GM19035 (cell line): ENCODE measurements around the gene EHD2.
"Not testable (repeated sequence)": the region's sequence is repeated elsewhere in the genome, so short reads cannot be mapped to it uniquely, and the experiment has no call there.

Experiments
- ATAC-seq: cut with Tn5 transposase; IDR thresholded peaks from one replicate; pipeline ENCODE4 v1.9.1; 2021; ENCODE audit not compliant: unreplicated experiment

Gene EHD2

GRCh38 chr19:47765523-47766358 lies 52.5 kb downstream of the EHD2 start:
- no peak for ATAC-seq

GRCh38 chr19:47766359-47766620 lies 53.1 kb downstream of the EHD2 start:
- no peak for ATAC-seq

- no peak for ATAC-seq
Observed at GRCh38 chr19:47766670-47767069, 53.4 kb downstream of the EHD2 start.

- ATAC-seq = no peak
Observed at GRCh38 chr19:47767349-47767748, 54.1 kb downstream of the EHD2 start.

- ATAC-seq = no peak
Observed at GRCh38 chr19:47768604-47769003, 55.4 kb downstream of the EHD2 start.

DNA sequence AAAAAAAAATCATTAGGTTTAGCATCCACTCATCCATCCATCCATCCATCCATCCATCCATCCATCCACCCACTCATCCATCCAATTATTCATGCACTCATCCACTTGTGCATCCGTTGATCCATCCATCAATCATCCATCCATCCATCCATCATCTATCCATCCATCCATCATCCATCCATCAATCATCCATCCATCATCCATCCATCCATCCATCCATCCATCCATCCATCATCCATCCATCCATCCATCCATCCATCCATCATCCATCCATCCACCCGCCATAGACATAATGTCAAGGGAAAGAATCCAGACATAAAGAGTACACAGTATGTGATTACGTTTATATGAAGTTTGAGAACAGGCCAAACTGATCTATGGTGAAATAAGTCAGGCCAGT lies 56.3 kb downstream of the EHD2 start:
- ATAC-seq = no peak

DNA sequence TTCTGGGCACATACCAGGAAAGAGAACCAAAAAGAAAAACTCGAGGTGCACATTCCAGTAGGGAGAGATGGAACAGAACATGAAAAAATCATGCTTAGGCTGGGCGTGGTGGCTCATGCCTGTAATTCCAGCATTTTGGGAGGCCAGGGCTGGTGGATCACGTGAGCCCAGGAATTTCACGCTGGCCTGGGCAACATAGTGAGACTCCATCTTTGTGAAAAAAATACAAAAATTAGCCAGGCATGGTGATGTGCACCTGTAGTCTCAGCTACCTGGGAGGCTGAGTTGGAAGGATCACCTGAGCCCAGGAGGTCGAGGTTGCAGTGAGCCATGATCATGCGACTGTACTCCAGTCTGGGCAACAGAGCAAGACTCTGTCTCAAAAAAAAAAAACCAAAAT lies 58.1 kb downstream of the EHD2 start:
- not testable (repeated sequence) for ATAC-seq

GRCh38 chr19:47776568-47776967 lies 63.3 kb downstream of the EHD2 start:
- ATAC-seq = no peak

DNA sequence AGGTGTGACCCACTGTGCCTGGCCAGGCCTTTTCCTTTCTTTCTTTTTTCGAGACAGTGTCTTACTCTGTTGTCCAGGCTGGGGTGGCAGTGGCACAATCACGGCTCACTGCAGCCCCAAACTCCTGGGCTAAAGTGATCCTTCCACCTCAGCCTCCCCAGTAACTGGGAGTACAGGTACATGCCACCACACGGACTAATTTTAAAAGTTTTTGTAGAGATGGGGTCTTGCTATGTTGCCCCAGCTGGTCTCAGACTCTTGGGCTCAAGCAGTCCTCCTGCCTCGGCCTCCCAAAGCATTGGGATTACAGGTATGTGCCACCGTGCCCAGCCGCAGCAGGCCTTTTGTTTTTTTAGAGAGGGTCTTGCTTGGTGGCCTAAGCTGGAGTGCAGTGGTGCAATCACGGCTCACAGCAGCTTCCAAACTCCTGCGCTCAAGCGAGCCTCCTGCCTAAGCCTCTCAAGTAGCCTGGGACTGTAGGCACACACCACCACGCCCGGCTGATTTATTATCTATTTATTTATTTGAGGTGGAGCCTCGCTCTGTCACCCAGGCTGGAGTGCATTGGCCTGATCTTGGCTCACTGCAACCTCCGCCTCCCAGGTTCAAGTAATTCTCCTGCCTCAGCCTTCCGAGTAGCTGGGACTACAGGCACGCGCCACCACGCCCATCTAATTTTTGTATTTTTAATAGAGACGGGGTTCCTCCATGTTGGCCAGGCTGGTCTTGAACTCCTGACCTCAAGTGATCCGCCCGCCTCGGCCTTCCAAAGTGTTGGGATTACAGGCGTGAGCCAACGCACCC lies 64.2 kb downstream of the EHD2 start:
- ATAC-seq = not testable (repeated sequence)

DNA sequence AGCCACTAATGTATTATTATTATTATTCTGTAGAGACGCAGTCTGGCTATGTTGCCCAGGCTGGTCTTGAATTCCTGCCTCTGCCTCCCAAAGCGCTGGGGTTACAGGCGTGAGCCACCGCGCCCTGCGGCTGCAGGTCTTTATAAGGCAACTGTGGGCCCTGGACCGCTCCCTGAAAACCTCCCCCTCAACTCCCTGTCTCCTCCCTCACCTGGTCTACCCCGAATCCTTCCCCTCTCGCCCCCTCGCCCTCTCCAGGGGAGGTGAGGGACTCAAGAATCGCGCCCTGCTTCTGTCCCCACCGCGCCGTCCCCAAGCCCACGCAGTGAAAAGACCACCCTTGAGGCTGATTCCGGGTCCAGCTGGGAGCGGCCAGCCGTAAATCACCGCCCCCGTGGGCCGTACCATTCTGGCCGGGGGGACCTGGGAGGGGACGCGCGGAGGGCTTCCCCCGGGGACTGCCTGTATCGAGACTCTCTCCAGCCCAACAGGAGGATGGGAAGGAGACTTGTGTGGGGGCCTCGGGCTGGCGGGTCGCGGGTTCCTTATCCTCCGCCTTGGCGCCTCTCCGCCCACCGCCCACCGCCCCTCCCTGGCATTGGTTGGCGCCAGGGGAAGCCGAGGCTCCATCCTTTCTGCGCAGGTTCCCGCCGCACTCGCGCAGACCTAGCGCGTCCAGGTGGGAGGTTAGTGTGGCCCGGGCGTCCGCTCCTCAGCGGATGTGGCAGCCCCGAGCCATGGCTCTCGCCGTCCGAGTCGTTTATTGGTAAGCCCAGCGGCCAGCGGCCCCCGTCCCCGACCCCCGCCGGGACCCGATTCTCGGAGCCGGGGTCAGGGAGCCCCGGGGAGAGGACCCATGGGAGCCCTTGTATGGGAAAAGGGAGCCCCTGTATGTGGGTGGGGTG lies 65.1 kb downstream of the EHD2 start, which contains the start of gene SELENOW:
Gene SELENOW, plus strand, starts transcription at position 655 of the 905 bp plus-strand sequence. Its CDS starts 83 bp downstream, at position 738.
- ATAC-seq = peak; percentile 79

DNA sequence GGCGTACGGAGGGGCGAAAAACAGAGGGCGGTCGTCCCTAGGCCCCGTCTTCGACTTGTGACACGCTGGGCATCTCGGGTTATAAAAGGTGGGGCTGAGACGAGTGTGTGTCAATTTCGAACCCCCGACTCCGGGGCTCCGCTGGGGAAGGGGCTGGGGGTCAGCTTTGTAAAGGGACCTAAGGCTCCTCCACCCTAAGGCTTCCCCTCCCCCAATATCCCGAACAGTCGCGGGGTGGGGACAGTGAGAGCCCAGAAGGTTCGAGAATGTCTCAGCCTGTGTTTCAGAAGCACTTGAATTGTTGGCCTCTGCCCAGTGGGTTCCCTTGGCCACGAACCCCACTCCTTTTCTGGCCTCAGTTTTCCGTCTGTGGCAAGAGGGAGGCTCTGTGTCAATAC lies 65.7 kb downstream of the EHD2 start:
- ATAC-seq = no peak

DNA sequence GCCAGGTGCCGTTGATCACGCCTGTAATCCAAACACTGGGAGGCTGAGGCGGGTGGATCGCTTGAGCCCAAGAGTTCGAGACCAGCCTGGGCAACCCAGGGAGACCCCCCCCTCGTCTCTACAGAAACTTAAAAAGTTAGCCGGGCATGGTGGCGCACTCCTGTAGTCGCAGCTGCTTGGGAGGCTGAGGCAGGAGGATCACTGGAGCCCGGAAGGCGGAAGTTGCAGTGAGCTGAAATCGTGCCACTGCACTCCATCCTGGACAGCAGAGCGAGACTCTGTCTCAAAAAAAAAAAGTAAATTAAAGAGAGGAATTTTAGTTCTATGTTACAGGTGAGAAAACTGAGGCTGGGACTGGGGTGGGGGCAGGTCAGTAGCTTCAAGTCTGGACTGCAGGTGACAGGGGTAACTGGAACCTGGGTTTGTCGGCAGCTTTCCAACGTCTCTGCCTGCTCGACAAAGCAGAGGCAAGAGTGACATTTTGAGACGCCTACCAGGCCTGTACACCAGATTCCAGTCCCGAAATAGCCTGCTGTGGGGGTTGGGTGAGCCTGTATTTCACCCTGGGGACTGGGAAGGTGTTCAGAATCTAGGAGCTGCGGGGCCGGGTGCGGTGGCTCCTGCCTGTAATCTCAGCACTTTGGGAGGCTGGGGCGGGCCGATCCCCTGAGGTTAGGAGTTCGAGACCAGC lies 66.4 kb downstream of the EHD2 start:
- ATAC-seq = no peak

GRCh38 chr19:47780215-47780551 lies 67.0 kb downstream of the EHD2 start:
- ATAC-seq = no peak

- no peak for ATAC-seq
Observed at GRCh38 chr19:47781590-47782262, 68.5 kb downstream of the EHD2 start.

- ATAC-seq = no peak
Observed at GRCh38 chr19:47786566-47786965, 73.3 kb downstream of the EHD2 start.

DNA sequence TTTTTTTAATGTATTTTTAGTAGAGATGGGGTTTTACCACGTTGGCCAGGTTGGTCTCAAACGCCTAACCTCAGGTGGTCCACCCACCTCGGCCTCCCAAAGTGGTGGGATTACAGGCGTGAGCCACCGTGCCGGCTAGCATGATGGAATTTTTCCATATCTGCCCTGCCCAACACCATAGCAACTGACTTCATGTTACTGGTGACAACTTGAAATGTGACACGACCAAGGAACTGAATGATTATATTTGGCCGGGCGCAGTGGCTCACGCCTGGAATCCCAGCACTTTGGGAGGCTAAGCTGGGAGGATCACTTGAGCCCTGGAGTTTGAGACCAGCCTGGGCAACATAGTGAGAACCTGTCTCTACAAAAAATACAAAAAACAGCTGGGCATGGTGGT lies 74.1 kb downstream of the EHD2 start:
- ATAC-seq = not testable (repeated sequence)

DNA sequence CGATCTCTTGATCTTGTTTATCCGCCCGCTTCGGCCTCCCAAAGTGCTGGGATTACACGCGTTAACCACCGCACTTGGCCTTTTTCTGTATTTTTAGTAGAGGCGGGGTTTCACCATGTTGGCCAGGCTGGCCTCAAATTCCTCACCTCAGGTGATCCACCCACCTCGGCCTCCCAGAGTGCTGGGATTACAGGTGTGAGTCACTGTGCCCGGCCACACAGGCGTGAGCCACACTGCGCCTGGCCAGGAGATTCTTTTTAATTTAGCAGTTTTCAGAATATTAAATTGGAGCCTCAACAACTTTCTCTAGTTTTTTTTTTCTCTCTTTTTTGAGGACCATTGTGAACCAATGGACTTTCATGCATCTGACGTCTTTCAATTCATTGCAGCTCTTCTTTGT lies 76.6 kb downstream of the EHD2 start:
- ATAC-seq = not testable (repeated sequence)

DNA sequence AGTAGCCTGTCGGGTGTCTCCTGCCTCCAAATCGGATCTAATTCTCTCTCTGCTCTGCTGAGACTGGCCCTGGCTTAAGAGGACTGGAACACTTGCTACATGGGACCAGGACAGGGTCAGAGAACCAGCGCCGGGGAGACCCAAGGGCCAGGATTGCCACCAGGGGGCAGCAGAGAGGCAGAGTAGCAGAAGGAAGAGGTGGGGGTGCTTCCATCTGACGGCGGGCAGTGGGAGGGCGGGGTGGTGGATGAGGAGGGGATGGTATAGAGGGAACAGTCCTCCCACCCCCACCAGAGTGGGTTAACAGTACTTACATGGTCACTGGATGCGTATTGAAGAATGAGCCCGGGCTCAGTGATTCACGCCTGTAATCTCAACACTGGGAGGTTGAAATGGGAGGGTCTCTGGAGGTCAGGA lies 77.2 kb downstream of the EHD2 start:
- ATAC-seq = no peak

- ATAC-seq = no peak
Observed at GRCh38 chr19:47792616-47793015, 79.4 kb downstream of the EHD2 start.
